Smooth muscle cell of trachea (primary cell): ENCODE measurements around the gene MYH1. TPM values are rescaled to one million over a fixed set of nuclear protein-coding genes. Genes with fewer than 3 reads are reported as not detected.

Experiments
- total RNA-seq: library from RNA; depleted of rRNA; stranded (reverse); fragments of >200 nt; gene quantifications from 2 replicates; pipeline ENCODE4 v1.2.1, GENCODE V29; 2014

The MYH1 gene
- total RNA-seq: not detected in 2 replicates

GRCh38 chr17:10518271-10519037 is at the start of gene MYH1:
Gene MYH1 (minus strand): TSS chr17:10518542. CDS start chr17:10516642, 1,900 bp downstream.

GRCh38 chr17:10549096-10549842 is 30.9 kb upstream of the MYH1 start, which contains the start of gene MYH2:
Gene MYH2 (minus strand): TSS chr17:10549658. CDS start chr17:10547920, 1,738 bp downstream.

GRCh38 chr17:10469459-10469858 is 48.9 kb downstream of the MYH1 start, which contains the start of gene MYH4:
Gene MYH4 (minus strand): TSS chr17:10469559. CDS start chr17:10466745, 2,814 bp downstream.

Other genes starting within 250 kb of the MYH1 start
- gene MYH13, start 145.5 kb downstream of the MYH1 start, total RNA-seq: not detected in 2 replicates
- not detected in 2 replicates for gene MYH8, start 96.6 kb downstream of the MYH1 start, total RNA-seq
- gene MYH4, start 49.0 kb downstream of the MYH1 start, total RNA-seq: not detected in 2 replicates
- under 0.01 TPM in 1 of 2 replicates, not detected in the other for gene MYH2, start 31.1 kb upstream of the MYH1 start, total RNA-seq
- 0.33 and 0.44 TPM in 2 replicates for gene MYH3, start 138.8 kb upstream of the MYH1 start, total RNA-seq
- 22.8 and 39.9 TPM in 2 replicates for gene SCO1, start 179.0 kb upstream of the MYH1 start, total RNA-seq
- gene ADPRM, start 179.1 kb upstream of the MYH1 start, total RNA-seq: 13.7 and 15.5 TPM in 2 replicates
- 1.2 and 2.8 TPM in 2 replicates for gene TMEM220, start 211.5 kb upstream of the MYH1 start, total RNA-seq